Posterior cingulate gyrus (tissue), 11 donors: ENCODE data around the gene TM9SF4.
A peak's percentile ranks its signal among the peaks of the same experiment; 100 is the strongest.
"Not testable (repeated sequence)": the region's sequence is repeated elsewhere in the genome, so short reads cannot be mapped to it uniquely, and the experiment has no call there.

Source experiments
- DNase-seq, 10 donors: peaks; one replicate each; pipeline versions ENCODE4 v3.0.0 to v3.0.0-alpha.2; 2020 to 2021; ENCODE audit warnings: mixed read lengths in 3 of 10
- intact Hi-C: fragments of 100-400 bp; cut with DNase I; formaldehyde crosslinking; loops from one replicate; pipeline ENCODE4 v1.15.1; 2023

Gene TM9SF4

GRCh38 chr20:32089637-32090362 is 19.7 kb upstream of the TM9SF4 start:
- DNase-seq: peak in 1 of 10 donors; percentile 9
- intact Hi-C loops: loop anchor here (2.0 to 5.0 kb wide), 2 partner anchors 55 to 267 kb away; no protein-coding TSS in a partner anchor

DNA sequence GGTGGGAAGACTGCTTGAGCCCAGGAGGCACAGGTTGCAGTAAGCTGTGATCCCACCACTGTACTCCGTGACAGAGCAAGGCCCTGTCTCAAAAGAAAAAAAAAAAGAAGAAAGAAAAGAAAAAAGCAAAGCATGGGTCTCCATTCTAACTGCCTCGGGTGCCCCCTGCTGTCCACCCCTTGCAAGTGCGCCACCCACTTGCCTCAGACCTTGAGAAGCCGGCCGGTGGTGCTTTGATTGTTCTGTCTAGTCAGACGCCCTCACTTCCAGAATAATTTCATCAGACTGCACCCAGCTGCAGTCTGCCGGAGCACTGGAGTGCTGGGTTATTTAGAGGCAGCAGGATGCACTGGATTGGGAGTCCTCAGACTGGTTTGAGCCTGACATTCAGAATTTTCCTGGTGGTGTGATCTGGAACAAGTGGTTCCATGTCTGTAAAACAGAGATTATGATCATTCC is 17.6 kb upstream of the TM9SF4 start:
- intact Hi-C loops: loop anchor here (2.0 to 5.0 kb wide), 2 partner anchors 57 to 270 kb away; no protein-coding TSS in a partner anchor

DNA sequence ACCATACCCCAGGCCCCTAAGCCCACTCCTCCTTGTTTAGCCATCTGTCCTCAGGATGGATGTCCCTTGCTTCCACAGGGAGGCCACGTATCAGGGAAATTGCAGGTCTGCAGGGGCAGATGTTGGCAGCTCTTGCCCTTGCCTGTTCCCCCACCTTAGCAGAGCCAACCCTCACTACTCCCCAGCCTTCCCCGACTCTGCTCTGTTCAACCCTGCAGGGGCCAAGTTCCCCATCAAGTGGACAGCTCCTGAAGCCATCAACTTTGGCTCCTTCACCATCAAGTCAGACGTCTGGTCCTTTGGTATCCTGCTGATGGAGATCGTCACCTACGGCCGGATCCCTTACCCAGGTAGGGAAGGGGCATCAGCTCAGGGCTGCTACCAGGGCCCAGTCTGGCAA is 10.7 kb upstream of the TM9SF4 start:
- DNase-seq: no peak
- intact Hi-C loops: no loop called here

More for the DNA sequence above, 17.6 kb upstream of the TM9SF4 start:
- peak; percentile 68 to 96 (median 83) for DNase-seq

GRCh38 chr20:32108814-32109391 is 611 bp upstream of the TM9SF4 start:
- intact Hi-C loops: loop anchor here (1.0 to 10.0 kb wide), 2 partner anchors 98 to 154 kb away; partner anchors contain the start of genes PDRG1, PLAGL2 and POFUT1
- no peak for DNase-seq

DNA sequence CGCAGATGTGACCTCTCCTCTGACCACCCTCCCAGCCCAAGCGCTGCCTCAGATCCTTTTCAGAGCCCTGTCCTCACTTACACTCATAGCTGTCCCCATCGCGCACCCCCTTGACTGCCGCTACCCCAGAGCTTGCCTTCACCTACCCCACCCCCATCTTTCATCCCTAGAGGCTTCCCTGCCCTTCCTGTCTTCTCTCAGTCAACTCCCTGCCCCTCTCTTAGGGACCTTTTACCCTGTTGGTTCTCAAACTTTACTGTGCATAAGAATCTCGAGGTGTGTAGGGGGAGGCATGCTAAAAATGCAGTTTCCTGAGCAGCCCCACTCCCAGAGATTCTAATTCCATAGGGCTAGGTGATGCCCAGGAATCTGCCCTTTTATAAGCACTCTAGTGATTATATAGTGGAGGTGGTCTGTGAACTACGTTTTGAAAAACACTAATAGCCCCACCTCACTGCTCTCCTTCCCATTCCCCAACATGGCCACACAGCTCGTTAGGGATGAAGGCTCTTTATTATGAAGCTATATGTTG is 725 bp downstream of the TM9SF4 start:
- intact Hi-C loops: no loop called here
- peak in 1 of 10 donors; percentile 6 for DNase-seq

- DNase-seq: no peak
- intact Hi-C loops: no loop called here
Observed at GRCh38 chr20:32110727-32111126, 1.2 kb downstream of the TM9SF4 start.

DNA sequence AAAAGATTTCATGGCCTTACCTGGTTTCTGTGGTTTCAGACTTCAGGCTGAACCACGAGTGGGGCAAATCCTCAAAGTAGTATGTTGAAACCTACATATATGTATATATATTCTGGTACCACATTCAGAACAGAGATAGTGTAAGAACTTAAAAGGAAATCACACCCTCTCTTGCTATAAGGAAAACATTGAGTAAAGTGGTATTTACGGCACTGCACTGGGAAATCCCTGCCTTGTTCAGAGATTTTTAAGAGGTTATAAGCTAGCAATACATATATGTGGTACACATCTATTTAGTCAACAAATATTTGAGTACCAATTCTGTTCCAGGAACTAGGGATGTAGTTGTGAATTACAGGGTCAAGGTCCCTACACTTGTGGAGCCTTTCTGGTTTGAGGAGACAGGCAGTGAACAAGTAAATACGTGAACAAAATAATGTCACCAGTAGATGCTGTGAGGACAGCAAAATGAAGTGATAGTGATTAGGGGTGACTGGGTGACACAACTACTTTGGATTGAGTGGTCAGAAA is 1.7 kb downstream of the TM9SF4 start:
- DNase-seq: no peak
- intact Hi-C loops: no loop called here

GRCh38 chr20:32111753-32112152 is 2.2 kb downstream of the TM9SF4 start:
- no peak for DNase-seq
- intact Hi-C loops: no loop called here

DNA sequence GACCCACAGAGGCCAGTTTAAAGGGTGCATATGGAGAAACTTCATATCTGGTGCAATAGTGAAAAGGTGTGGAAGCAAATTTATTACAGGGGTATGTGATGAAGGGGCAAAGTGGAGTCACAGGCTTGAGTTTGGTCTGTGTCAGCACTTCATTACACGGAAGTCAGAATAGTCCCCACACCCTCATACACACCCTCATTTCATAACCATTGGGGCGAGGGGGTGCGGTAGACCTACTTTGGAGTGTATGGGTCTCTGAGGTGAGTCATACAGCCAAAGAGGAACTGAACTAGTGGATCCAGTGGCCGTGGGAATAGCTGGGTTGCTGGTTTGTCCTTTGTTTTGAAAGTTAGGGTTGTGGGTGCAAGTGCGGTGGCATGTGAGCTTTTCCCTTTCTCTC is 3.3 kb downstream of the TM9SF4 start:
- intact Hi-C loops: no loop called here
- no peak for DNase-seq

DNA sequence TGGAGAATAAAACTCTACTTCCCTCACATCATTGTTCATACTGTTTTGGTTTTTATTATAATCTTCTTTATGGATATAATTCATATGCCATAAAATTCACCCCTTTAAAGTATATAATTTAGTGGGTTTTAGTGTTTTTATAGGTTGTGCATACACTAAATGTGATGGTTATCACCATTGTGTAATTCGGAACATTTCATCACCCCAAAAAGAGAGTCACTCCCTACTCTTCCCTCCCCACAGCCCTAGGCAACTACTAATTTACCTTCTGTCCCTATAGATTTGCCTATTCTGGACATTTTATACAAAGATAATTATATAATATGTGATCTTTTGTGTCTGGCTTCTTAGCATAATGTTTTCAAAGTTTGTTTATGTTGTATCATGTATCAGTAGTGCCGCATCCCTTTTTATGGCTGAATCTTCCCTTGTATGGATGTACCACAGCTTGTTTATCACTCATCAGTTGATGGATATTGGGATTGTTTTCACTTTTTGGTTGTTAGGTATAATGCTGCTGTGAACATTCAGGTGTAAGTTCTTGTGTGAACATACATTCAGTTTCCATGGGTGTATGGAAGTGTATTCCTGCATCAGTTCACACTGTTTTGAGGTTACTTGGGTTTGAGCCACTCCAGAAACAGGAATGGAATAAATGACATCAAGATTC is 4.2 kb downstream of the TM9SF4 start:
- no peak for DNase-seq
- intact Hi-C loops: no loop called here

DNA sequence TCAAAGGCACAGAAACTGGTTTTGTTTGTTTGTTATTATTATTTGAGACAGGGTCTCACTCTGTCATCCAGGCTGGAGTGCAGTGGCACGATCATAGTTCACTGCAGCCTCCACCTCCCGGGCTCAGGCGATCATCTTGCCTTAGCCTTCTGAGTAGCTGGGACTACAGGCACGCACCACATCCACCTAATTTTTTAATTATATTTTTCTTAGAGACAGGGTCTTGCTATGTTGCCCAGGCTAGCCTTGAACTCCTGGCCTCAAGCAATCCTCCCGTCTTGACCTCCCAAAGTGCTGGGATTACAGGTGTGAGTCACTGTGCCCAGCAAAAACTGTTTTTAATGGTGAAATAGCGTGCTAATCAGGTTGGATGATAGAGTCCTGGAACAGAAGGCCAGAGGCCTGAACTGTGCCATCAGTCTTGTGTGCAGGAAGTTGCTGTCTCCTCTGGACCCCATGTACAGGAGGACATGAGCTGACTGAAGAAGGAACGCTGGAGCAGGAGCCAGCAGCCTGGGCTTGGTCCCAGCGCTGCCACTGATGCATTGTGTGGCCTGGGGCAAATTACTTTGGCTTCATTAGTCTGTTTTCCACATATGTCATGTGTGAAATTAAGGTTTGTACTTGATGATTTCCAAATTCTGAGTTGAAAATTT is 4.9 kb downstream of the TM9SF4 start:
- intact Hi-C loops: no loop called here
- DNase-seq: no peak

GRCh38 chr20:32115211-32115767 is 5.8 kb downstream of the TM9SF4 start:
- no peak for DNase-seq
- intact Hi-C loops: no loop called here

DNA sequence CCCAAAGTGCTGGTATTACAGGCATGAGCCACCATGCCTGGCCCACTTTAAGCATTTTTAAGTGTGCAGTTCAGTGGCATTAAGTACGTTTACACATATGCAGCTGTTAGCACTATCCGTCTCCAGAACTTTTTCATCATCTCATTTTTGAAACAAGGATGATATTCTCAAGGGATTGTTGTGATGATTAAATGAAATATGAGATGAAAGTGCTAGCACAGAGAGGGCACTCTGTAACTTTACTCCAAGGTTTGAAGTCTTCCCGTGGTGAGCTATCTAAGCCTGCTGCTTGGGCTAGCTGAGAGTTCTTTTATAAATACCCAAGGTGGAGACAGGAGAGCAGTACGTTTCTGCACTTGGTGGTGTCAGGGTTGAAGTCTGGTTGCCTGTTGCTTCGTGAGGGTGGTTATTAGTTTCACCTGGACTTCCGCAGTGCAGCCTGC is 6.6 kb downstream of the TM9SF4 start:
- no peak for DNase-seq
- intact Hi-C loops: no loop called here

- intact Hi-C loops, DNase-seq: not testable (repeated sequence)
Observed at GRCh38 chr20:32116796-32117195, 7.3 kb downstream of the TM9SF4 start.

GRCh38 chr20:32118427-32118826 is 8.9 kb downstream of the TM9SF4 start:
- DNase-seq, intact Hi-C loops: not testable (repeated sequence)

DNA sequence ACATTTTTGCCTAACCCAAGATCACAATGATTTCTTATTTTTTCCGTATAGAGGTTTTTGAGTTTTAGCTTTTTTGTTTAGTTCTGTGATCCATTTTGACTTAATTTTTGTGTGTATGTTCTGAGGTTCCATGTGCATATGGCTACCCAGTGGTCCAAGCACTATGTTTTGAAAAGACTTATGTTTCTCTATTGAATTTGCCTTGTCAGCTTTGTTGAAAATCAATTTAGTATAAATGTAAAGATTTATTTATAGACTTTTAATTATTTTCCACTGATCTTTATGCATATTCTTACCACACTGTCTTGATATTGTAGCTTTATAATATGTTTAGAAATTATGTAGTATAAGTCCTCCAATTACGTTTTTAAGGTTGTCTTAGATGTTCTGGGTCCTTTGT is 10.2 kb downstream of the TM9SF4 start:
- no peak for DNase-seq
- intact Hi-C loops: no loop called here

- DNase-seq, intact Hi-C loops: not testable (repeated sequence)
Observed at GRCh38 chr20:32121908-32122307, 12.4 kb downstream of the TM9SF4 start.

DNA sequence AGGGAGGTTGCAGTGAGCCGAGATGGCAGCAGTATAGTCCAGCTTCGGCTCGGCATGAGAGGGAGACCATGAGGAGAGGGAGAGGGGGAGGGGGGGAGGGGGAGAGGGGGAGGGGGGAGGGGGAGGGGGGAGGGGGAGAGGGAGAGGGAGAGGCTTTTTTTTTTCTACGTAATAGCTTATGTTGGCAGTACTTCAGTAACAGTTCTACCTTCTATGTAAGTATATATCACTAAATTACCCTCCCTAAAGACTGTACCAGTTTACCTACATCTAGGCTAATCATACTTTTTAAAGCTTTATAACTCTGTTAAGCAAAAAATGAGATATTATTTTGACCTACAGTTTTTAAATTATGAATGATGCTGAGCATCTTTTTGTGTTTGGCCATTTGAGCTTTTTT is 13.6 kb downstream of the TM9SF4 start:
- no peak for DNase-seq
- intact Hi-C loops: no loop called here

GRCh38 chr20:32124916-32125454 is 15.5 kb downstream of the TM9SF4 start:
- intact Hi-C loops: no loop called here
- DNase-seq: no peak

GRCh38 chr20:32125506-32125905 is 16.0 kb downstream of the TM9SF4 start:
- intact Hi-C loops: no loop called here

More at GRCh38 chr20:32125506-32125905, 16.0 kb downstream of the TM9SF4 start:
- DNase-seq: no peak
